ENCODE data around the gene PYY. TPM values are rescaled to one million over a fixed set of nuclear protein-coding genes. Genes with fewer than 3 reads are reported as not detected.

PYY gene
- total and polyA plus RNA-seq, 4 donors, result 0.20 to 1.1 TPM; not detected in 2

DNA sequence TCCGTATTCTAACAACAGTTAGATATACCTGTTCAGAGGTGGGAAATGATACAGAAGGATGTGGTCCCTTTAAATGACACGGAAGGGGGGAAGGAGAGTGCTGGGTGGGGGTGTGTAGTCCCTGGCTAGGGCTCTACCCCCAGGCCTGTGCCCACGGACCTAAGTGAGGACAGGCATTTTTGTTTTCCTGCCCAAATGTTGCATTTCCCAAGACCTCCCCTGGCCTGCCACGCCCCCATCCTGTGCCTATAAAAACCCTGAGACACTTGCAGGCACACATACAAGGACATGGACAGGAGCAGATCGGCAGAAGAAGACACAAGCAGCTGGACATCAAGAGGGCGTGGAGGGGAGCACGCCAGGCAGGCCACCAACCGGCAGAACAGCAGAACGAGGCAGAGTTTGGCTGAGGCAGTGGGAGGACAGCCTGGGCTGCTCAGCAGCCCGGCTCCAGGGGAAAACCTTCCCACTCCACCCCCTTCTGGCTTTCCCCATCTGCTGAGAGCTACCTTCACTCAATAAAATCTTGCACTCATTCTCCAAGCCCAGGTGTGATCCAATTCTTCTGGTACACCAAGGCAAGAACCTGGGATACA, 33.1 kb downstream of the PYY start:
- WGBS, 2 donors, result 73 to 74% methylated on average over 10 of the region's 10 CpGs
- no peaks in the 10 kb centered on the region for H3K27me3 ChIP-seq (ENCODE audit: control insufficient read depth in 1 of 2, insufficient read depth in 2 of 2, low read length in 1 of 2)

DNA sequence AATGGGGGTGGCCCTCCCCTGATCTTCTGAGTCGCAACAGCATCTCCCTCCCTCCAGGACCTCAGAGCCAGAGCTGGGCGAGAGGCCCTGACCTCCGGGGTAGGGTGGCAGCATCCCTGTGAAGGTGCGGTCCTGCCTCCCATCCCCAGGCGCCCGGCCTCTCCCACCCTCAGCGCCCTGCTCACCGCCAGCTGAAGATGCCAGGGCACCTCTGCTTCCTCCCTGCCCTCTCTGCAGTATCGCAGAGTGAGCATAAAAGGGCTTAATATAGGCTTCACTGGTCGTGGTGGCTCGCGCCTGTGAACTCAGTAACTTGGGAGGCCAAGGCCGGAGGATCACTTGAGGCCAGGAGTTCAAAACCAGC, 35.7 kb downstream of the PYY start:
- H3K36me3 ChIP-seq (ENCODE audit: control insufficient read depth in 1 of 2, insufficient read depth in 2 of 2, low read length in 1 of 2), result no peaks in the 10 kb centered on the region
- no peaks in the 10 kb centered on the region for H3K27me3 ChIP-seq (ENCODE audit: control insufficient read depth in 1 of 2, insufficient read depth in 2 of 2, low read length in 1 of 2)
- H3K4me1 ChIP-seq (ENCODE audit: control insufficient read depth in 1 of 2, insufficient read depth in 2 of 2, low read length in 2 of 2), result no peaks in the 10 kb centered on the region
- ATAC-seq (ENCODE audit: low FRiP score), result no peak
- DNase-seq, result no peak
- WGBS, 2 donors, result 56 to 62% methylated on average over 13 of the region's 13 CpGs
- H3K4me3 ChIP-seq (ENCODE audit: low read length in 2 of 2), result no peak overlapping the region
- no peak overlapping the region for H3K27ac ChIP-seq (ENCODE audit: low read depth in 1 of 2, low read length in 2 of 2)
- no peaks in the 10 kb centered on the region for H3K9me3 ChIP-seq (ENCODE audit: control insufficient read depth, low read length)
- intact Hi-C loops (cut with DNase I), result no loop called here

More for the DNA sequence above, 33.1 kb downstream of the PYY start:
- no peak for ATAC-seq (ENCODE audit: low FRiP score)
- Histone ChIP-seq H3K4me1 (ENCODE audit: control insufficient read depth in 1 of 2, insufficient read depth in 2 of 2, low read length in 2 of 2) (no peaks in the 10 kb centered on the region), H3K9me3 (ENCODE audit: control insufficient read depth, low read length) (no peaks in the 10 kb centered on the region), H3K36me3 (ENCODE audit: control insufficient read depth in 1 of 2, insufficient read depth in 2 of 2, low read length in 1 of 2) (no peaks in the 10 kb centered on the region), H3K4me3 (ENCODE audit: low read length in 2 of 2) (no peak overlapping the region), H3K27ac (ENCODE audit: low read depth in 1 of 2, low read length in 2 of 2) (no peak overlapping the region)
- no peak for DNase-seq
- intact Hi-C loops (cut with DNase I), result no loop called here

DNA sequence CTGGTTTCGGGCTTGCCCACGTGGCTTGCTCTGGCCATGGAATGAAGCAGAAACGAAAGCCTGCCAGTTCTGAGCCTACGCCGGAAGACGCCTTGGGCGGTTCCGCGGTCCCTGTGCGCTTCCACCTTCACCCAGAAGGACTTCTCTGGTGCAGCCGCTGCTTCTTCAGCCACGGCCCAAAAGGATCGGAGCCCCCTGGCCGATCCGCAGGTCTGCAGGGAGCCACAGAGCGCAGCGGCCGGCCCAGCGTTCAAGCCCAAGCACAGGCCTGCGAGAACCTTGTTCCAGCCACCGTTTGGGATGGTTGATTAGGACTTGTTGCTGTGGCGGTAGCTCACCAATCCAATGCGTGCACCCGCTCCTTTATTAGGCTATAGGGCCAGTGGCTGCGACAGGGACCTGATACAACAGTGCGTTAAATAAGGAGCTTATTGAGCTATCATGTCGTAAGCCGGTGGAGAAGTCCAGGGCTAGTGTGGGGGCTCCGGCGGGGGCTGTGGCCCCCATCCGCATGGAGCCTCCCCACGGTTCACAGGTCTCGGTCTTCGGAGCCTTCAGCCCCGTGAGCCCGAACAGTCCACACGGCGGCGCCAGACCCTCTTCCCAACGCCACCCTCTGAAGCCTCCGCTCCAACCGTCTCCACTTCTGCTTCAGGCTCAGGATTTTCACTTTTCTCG, 36.3 kb downstream of the PYY start:
- peak; percentile 68 for ATAC-seq (ENCODE audit: low FRiP score)
- DNase-seq, result peak; percentile 72 to 88
- WGBS, 2 donors, result 6 to 8% methylated on average over 43 of the region's 43 CpGs
- Histone ChIP-seq H3K27me3 (ENCODE audit: control insufficient read depth in 1 of 2, insufficient read depth in 2 of 2, low read length in 1 of 2) (no peaks in the 10 kb centered on the region), H3K4me3 (ENCODE audit: low read length in 2 of 2) (no peak overlapping the region), H3K9me3 (ENCODE audit: control insufficient read depth, low read length) (no peaks in the 10 kb centered on the region), H3K4me1 (ENCODE audit: control insufficient read depth in 1 of 2, insufficient read depth in 2 of 2, low read length in 2 of 2) (no peaks in the 10 kb centered on the region), H3K27ac (ENCODE audit: low read depth in 1 of 2, low read length in 2 of 2) (no peak overlapping the region), H3K36me3 (ENCODE audit: control insufficient read depth in 1 of 2, insufficient read depth in 2 of 2, low read length in 1 of 2) (no peaks in the 10 kb centered on the region)
- intact Hi-C loops (cut with DNase I), result no loop called here

DNA sequence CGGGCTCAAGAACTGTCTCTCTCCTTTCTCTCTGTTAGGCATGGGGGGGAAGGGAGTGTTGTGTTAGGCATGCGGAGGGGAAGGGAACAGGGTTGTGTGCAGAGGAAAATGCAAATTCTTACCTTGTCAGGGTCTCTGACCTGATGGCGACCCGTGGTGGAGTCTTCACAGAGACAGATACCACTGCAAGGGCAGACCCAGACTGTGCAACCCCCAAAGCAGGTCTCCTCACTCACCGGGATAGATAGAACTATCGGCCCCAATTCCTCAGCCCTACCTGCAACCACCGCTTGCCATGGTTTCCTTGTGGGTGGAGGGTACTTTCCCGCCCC, 36.8 kb downstream of the PYY start:
- WGBS, 2 donors, result 73 to 76% methylated on average over 8 of the region's 8 CpGs
- H3K9me3 ChIP-seq (ENCODE audit: control insufficient read depth, low read length), result no peaks in the 10 kb centered on the region
- DNase-seq, result no peak
- H3K27ac ChIP-seq (ENCODE audit: low read depth in 1 of 2, low read length in 2 of 2), result no peak overlapping the region
- H3K36me3 ChIP-seq (ENCODE audit: control insufficient read depth in 1 of 2, insufficient read depth in 2 of 2, low read length in 1 of 2), result no peaks in the 10 kb centered on the region
- peak; percentile 33 for ATAC-seq (ENCODE audit: low FRiP score)
- H3K27me3 ChIP-seq (ENCODE audit: control insufficient read depth in 1 of 2, insufficient read depth in 2 of 2, low read length in 1 of 2), result no peaks in the 10 kb centered on the region
- intact Hi-C loops (cut with DNase I), result no loop called here
- no peak overlapping the region for H3K4me3 ChIP-seq (ENCODE audit: low read length in 2 of 2)
- no peaks in the 10 kb centered on the region for H3K4me1 ChIP-seq (ENCODE audit: control insufficient read depth in 1 of 2, insufficient read depth in 2 of 2, low read length in 2 of 2)

DNA sequence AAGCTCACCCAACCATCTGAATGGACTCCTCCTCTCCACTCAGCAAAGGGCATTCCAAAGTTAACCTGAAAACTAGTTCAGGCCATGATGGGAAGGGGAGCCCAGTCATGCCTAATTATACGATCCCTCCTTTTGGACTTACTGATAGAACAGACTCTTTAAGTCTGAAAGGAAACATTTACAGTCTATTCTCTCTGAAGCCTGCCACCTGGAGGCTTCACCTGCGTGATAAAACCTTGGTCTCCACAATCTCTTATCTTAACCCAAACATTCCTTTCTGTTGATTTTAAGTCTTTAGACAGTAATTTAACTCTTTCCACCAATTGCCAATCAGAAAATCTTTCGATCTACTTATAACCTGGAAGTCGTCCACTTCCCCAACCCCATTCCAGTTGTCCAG, 37.4 kb downstream of the PYY start:
- ATAC-seq (ENCODE audit: low FRiP score), result no peak
- no peak overlapping the region for H3K27ac ChIP-seq (ENCODE audit: low read depth in 1 of 2, low read length in 2 of 2)
- no peaks in the 10 kb centered on the region for H3K36me3 ChIP-seq (ENCODE audit: control insufficient read depth in 1 of 2, insufficient read depth in 2 of 2, low read length in 1 of 2)

DNA sequence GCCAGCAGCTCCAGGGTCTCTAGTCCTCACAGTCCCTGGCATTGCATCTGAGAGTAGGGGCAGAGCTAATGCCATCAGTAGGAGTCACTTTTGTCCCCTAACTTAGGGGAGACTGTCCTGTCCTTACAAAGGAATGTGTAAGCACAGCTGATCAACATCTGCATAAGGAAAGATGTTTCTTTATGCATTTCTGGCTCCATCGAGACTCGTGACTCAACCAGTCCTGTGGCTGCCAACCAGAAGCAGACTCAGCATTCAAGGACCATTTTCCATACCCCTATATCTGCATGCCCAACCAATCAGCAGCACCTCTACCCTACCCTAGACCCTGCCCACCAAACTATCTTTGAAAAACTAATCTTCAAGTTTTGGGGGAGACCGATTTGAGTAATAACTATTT, 38.2 kb downstream of the PYY start:
- intact Hi-C loops (cut with DNase I), result no loop called here
- Histone ChIP-seq H3K36me3 (ENCODE audit: control insufficient read depth in 1 of 2, insufficient read depth in 2 of 2, low read length in 1 of 2) (no peaks in the 10 kb centered on the region), H3K27me3 (ENCODE audit: control insufficient read depth in 1 of 2, insufficient read depth in 2 of 2, low read length in 1 of 2) (no peaks in the 10 kb centered on the region), H3K9me3 (ENCODE audit: control insufficient read depth, low read length) (no peaks in the 10 kb centered on the region), H3K27ac (ENCODE audit: low read depth in 1 of 2, low read length in 2 of 2) (no peak overlapping the region), H3K4me3 (ENCODE audit: low read length in 2 of 2) (no peak overlapping the region), H3K4me1 (ENCODE audit: control insufficient read depth in 1 of 2, insufficient read depth in 2 of 2, low read length in 2 of 2) (no peaks in the 10 kb centered on the region)
- 62 to 66% methylated on average over 3 of the region's 3 CpGs for WGBS, 2 donors
- ATAC-seq (ENCODE audit: low FRiP score), result no peak
- no peak for DNase-seq

More for the DNA sequence above, 37.4 kb downstream of the PYY start:
- WGBS, 2 donors, result 80 to 84% methylated on average over 4 of the region's 4 CpGs
- no peak overlapping the region for H3K4me3 ChIP-seq (ENCODE audit: low read length in 2 of 2)
- H3K27me3 ChIP-seq (ENCODE audit: control insufficient read depth in 1 of 2, insufficient read depth in 2 of 2, low read length in 1 of 2), result no peaks in the 10 kb centered on the region
- intact Hi-C loops (cut with DNase I), result no loop called here
- no peaks in the 10 kb centered on the region for H3K9me3 ChIP-seq (ENCODE audit: control insufficient read depth, low read length)
- no peaks in the 10 kb centered on the region for H3K4me1 ChIP-seq (ENCODE audit: control insufficient read depth in 1 of 2, insufficient read depth in 2 of 2, low read length in 2 of 2)
- DNase-seq, result no peak

DNA sequence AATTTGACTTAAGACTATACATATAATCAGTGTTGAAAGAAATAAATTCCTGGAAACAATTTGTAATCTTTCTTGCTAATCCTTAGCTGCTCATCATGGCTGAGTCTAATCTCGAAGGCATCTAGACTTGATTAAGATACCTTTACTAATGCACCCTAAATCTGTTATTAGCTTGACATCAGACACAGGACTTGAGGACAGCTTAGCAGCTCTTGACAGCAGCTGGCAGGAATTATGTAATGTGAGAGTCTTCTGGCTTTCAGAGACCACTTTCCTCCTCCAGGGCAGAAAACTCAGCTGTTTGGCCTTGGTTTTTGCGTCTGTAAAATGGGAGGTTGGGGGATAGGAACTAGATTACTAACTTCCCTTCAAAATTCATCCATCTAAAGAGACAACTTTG, 39.3 kb downstream of the PYY start:
- intact Hi-C loops (cut with DNase I), result no loop called here

DNA sequence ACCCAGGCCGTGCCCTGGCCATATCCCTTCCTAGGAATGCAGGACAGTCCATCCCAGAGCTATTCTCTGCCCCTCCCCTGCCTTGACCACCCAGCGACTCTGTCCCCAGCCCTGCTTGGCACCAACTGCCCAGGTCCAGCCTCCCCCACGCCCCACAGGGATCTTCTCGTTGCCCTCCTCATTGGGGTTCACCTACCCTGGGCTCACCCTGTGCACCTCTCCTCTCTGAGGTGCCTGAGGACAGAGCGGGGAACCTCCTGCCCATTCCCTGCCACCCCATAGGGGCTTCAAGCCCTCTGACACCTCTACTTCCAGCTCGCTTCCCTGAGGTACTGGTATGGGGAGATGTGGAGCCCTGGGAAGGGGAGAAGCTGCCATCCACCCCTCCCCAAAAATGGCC, 40.2 kb downstream of the PYY start:
- Histone ChIP-seq H3K4me3 (ENCODE audit: low read length in 2 of 2) (no peak overlapping the region), H3K27ac (ENCODE audit: low read depth in 1 of 2, low read length in 2 of 2) (no peak overlapping the region), H3K9me3 (ENCODE audit: control insufficient read depth, low read length) (no peaks in the 10 kb centered on the region), H3K36me3 (ENCODE audit: control insufficient read depth in 1 of 2, insufficient read depth in 2 of 2, low read length in 1 of 2) (no peaks in the 10 kb centered on the region), H3K27me3 (ENCODE audit: control insufficient read depth in 1 of 2, insufficient read depth in 2 of 2, low read length in 1 of 2) (no peaks in the 10 kb centered on the region), H3K4me1 (ENCODE audit: control insufficient read depth in 1 of 2, insufficient read depth in 2 of 2, low read length in 2 of 2) (no peaks in the 10 kb centered on the region)
- ATAC-seq (ENCODE audit: low FRiP score) (no peak), DNase-seq (no peak)
- 72 to 73% methylated on average over 6 of the region's 6 CpGs for WGBS, 2 donors
- intact Hi-C loops (cut with DNase I), result no loop called here

More for the DNA sequence above, 39.3 kb downstream of the PYY start:
- ATAC-seq (ENCODE audit: low FRiP score) (no peak), DNase-seq (no peak)
- H3K9me3 ChIP-seq (ENCODE audit: control insufficient read depth, low read length), result no peaks in the 10 kb centered on the region
- no peaks in the 10 kb centered on the region for H3K36me3 ChIP-seq (ENCODE audit: control insufficient read depth in 1 of 2, insufficient read depth in 2 of 2, low read length in 1 of 2)
- no peaks in the 10 kb centered on the region for H3K4me1 ChIP-seq (ENCODE audit: control insufficient read depth in 1 of 2, insufficient read depth in 2 of 2, low read length in 2 of 2)
- 57 to 58% methylated on average over 2 of the region's 2 CpGs for WGBS, 2 donors
- no peaks in the 10 kb centered on the region for H3K27me3 ChIP-seq (ENCODE audit: control insufficient read depth in 1 of 2, insufficient read depth in 2 of 2, low read length in 1 of 2)
- no peak overlapping the region for H3K27ac ChIP-seq (ENCODE audit: low read depth in 1 of 2, low read length in 2 of 2)
- no peak overlapping the region for H3K4me3 ChIP-seq (ENCODE audit: low read length in 2 of 2)

DNA sequence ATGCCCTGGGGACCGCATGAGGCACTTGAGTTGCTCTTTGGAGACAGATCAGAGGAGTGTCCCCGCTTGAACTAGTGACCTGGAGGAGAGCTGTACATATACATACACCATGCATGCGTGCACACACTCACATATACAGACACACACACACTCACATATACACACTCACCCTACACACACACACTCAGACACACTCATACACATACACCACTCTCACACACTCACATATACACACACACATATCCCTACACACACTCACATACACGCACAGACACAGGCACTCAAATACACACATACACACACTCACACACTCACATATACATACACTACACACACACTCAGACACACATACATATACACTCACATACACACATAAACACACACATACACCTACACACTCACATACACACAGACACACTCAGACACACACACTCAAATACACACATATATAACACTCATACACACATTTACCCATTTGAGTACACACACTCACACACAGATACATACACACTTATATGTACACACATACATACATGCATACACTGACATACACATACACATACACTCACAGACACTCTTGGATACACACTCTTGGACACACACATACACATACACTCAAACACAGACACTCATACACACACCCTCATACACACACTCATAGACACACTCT, 41.0 kb downstream of the PYY start:
- ATAC-seq (ENCODE audit: low FRiP score), result no peak
- WGBS, 2 donors, result 54 to 57% methylated on average over 4 of the region's 4 CpGs
- intact Hi-C loops (cut with DNase I), result no loop called here
- no peaks in the 10 kb centered on the region for H3K36me3 ChIP-seq (ENCODE audit: control insufficient read depth in 1 of 2, insufficient read depth in 2 of 2, low read length in 1 of 2)
- no peak overlapping the region for H3K4me3 ChIP-seq (ENCODE audit: low read length in 2 of 2)
- H3K4me1 ChIP-seq (ENCODE audit: control insufficient read depth in 1 of 2, insufficient read depth in 2 of 2, low read length in 2 of 2), result no peaks in the 10 kb centered on the region
- no peak for DNase-seq
- no peak overlapping the region for H3K27ac ChIP-seq (ENCODE audit: low read depth in 1 of 2, low read length in 2 of 2)
- no peaks in the 10 kb centered on the region for H3K27me3 ChIP-seq (ENCODE audit: control insufficient read depth in 1 of 2, insufficient read depth in 2 of 2, low read length in 1 of 2)
- H3K9me3 ChIP-seq (ENCODE audit: control insufficient read depth, low read length), result no peaks in the 10 kb centered on the region
